ENCODE data around the gene HSPA12B.

The HSPA12B gene

DNA sequence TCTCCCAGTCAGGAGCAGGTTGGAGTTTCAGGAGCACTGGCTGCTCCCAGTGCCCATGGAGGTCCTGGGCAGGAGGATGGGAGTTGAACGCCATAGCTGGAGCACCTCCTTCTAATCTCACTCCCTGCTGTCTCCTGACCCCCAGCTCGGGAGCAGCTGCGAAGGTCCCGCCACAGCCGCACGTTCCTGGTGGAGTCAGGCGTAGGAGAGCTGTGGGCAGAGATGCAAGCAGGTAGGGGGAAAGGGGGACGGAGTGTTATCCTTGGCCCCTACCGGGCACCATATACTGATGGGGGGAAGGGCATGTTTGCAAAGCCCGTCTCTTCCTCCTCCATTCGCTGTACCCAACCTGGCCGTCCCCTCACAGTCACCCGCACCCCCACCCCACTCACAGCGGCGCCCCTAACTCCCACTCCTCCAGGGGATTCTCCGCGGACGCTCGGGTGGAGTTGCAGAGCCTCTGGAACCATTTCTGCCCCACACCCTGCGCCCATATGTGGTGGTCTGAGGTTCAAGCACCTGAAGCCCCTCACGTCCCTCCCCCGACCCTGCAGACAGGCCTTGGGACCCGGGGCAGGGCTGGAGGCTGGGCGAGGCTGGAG lies 16.7 kb downstream of the HSPA12B start:
- DNase-seq (ENCODE audit: low spot score) = no peak

- DNase-seq (ENCODE audit: low spot score) = peak; percentile 96
Measured at GRCh38 chr20:3749689-3750531, 17.4 kb downstream of the HSPA12B start.

DNA sequence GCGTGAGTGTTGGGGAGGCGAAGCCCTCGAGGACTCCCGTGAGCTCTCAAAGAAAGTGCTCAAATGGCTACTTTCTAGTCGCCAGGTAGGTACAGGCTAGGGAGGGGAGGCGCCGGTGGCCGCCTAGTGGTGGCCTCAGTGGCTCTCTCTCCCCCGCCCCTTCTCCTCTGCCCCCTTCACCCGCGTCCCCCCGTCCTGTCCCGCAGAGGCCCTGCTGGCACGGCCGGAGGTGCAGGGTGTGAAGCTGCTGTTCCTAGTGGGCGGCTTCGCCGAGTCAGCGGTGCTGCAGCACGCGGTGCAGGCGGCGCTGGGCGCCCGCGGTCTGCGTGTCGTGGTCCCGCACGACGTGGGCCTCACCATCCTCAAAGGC lies 18.8 kb downstream of the HSPA12B start:
- no peak for DNase-seq (ENCODE audit: low spot score)

- DNase-seq (ENCODE audit: low spot score) = no peak
Measured at GRCh38 chr20:3751675-3752385, 19.3 kb downstream of the HSPA12B start.

DNA sequence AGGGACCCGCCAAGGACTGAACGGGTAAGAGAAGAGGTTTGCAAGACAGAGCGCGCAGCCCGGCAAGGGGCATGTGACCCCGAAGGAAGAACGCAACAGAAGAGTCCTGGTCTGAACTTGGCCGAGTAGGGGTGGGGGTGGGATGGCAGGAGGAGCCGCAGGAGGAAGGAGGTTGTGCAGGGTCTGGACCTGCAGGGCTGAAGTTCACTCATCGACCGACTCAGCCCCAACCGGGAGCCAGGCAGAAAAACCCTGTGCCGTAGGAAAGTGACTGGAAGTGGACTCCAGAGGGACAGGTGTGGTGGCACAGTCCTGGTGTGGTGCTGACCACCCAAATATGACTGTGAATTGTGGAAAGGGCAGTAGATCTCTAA lies 19.9 kb downstream of the HSPA12B start:
- DNase-seq (ENCODE audit: low spot score) = no peak

- peak; percentile 97 for DNase-seq (ENCODE audit: low spot score)
Measured at GRCh38 chr20:3753098-3753497, 20.6 kb downstream of the HSPA12B start.

DNA sequence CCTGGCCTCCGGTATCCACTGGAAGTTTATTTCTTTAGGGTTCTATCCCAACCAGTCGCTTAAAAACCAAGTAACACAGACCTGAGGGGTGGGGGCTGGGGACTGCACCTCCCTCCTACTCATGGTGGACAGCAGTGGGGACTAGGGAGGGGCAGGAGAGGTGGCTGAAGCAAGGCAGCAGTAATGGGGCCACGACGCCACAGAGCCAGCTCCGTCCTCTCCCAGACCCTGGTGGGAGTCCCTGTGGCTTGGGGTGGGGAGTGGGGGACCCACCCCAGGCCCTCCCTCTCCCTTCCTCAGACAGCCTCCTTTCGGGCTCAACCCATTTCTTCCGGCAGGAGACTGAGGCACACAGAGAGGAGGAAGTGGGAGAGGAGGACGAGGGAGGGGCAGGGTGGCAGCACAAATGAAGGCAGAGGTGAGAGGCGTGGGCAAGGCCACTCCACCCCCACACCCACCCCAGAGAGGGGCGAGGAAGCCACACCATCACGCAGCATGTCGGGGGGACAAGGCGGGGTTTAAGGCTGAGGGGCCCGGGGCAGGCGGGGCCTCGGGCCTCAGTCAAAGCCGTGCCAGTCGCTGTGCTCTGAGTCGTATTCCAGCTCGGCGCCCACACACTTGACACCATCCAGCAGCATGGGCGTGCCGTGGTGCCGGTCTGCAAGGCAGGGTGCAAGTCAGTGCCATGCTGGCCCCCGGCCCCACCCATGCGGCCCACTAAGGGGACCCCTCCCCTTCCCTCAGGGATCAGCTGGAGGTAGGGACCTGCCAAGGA lies 21.2 kb downstream of the HSPA12B start:
- DNase-seq (ENCODE audit: low spot score) = no peak

- DNase-seq (ENCODE audit: low spot score) = no peak
Measured at GRCh38 chr20:3754276-3754630, 21.8 kb downstream of the HSPA12B start.

DNA sequence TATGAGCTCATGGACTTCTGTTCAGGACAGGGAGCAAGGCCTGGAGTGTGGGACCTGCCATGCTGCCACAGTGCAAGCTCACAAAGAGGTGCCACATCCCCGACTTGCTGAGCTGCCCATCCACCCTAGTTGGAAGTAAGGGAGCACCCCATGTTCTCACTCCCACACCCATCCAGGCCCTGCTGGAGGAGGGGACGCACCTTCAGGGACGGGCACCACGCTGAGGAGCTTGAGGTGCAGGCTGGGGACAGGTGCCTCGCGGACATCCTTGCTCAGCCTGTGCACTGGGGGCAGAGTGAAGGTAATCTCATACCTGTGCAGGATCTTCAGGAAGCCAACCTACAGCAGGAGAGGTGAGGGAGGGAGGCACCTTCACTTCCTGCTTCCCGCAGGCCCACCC lies 22.8 kb downstream of the HSPA12B start:
- DNase-seq (ENCODE audit: low spot score) = no peak

DNA sequence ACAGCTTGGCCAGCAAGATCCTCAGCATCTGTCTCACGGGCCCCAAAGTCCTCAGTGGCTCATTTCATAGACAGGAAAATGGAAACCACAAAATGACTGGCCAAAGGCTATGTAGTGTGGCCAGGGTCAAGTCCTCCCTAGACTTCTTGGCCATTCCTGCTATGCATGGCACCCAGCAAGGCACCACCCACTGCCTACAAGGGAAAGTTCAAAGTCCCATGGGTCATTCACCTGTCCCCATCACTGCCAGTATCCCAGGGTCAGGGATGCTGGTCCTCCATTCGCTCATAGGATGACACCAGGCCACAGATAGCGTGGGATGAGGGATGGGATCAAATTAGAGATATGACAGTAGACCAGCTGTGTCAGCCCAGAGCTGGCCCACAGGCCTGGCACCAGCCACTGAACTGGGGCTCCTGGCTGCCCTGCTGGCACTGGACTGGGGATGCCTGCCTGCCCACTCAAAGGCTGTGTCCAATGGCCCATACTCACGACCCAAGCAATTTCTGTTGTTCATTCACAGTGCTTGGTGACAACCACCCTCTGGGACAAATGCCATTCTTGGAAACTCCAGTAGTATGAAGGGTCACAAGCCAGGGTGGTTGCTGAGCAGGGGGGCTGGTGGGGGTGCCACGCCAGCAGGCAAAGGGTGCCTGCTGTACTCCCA lies 23.5 kb downstream of the HSPA12B start:
- DNase-seq (ENCODE audit: low spot score) = no peak

GRCh38 chr20:3757268-3757667 lies 24.8 kb downstream of the HSPA12B start:
- no peak for DNase-seq (ENCODE audit: low spot score)

GRCh38 chr20:3758566-3758965 lies 26.1 kb downstream of the HSPA12B start:
- no peak for DNase-seq (ENCODE audit: low spot score)

- no peak for DNase-seq (ENCODE audit: low spot score)
Measured at GRCh38 chr20:3759316-3759823, 26.9 kb downstream of the HSPA12B start.

DNA sequence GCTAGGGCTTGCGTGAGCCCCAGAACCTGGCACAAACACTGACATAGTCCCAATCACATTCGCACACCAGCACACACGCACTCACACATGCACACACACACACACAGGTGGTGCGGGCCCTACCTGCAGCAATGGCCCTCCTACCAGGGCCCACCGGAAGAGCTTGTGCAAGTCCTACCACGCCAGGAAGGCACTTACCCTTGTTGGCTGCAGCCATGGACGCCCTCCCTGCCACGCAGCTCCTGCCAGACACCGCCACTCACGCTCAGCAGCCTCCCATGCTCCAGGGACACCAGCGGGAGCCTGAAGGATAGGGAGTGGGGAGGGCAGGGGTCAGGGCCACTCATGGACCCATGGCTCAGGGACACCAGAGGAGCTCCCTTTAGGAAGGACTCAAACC lies 27.4 kb downstream of the HSPA12B start:
- no peak for DNase-seq (ENCODE audit: low spot score)

GRCh38 chr20:3760655-3761348 lies 28.3 kb downstream of the HSPA12B start:
- no peak for DNase-seq (ENCODE audit: low spot score)

DNA sequence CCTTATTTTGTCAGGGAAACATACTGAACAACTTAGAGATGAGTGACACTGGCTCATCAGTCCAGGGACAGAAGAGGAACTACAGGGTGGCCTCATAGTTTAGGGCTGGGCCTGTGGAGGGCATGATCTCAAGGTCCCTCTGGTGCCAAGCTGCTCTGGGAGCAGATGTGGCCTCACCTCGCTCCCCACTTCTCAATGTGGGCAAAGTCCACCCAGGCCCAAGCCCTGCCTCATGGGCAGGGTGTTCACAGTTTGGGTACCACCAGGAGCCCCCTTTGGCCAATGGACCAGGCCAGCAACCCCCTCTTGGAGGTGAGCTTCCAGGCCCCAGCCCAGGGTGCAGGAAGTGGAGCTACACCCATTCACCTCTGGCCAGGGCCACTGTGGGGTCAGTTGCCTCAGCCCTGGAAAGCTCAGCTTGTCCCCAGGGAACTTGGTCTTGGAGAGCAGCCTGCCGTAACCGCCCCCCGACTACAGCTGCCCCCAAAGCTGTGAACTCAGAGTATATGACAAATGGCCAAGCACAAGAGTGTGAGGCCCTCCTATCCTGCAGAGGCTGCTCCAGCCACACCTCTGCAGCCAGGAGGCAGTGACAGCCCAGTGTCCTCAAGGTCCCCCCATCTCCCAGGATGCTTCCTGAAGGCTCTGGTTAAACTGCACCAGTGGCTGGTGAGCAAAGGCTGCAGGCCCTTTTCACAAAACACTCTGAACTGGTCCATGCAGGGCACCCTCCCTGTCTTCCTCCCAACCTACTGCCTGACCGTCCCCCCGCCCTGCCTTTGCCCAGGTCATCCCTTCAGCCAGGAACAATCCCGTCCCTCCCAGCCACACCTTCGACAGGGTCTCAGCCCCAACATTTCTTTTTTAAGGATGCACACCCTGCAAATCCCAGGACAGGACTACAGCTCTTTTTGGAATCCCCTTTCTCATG lies 31.5 kb downstream of the HSPA12B start:
- DNase-seq (ENCODE audit: low spot score) = no peak

DNA sequence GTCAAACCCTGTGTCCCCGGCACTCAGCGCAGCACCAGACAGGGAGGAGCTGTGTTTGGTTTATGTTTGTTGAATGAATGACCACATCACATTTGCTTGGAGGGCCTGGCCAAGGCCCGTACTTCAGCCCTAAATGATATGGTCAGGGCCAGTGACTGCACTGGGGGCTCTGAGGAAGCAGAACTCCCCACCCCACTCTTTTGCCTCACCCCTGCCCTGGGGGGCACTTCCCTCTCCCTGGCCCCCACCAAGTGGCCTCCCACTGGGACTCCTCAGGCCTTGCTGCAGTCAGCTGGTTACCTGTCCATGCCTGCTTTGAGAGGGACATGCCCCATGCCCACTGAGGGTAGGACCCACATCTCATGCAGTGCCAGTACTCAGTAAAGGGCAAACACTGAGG lies 32.2 kb downstream of the HSPA12B start:
- DNase-seq (ENCODE audit: low spot score) = no peak

DNA sequence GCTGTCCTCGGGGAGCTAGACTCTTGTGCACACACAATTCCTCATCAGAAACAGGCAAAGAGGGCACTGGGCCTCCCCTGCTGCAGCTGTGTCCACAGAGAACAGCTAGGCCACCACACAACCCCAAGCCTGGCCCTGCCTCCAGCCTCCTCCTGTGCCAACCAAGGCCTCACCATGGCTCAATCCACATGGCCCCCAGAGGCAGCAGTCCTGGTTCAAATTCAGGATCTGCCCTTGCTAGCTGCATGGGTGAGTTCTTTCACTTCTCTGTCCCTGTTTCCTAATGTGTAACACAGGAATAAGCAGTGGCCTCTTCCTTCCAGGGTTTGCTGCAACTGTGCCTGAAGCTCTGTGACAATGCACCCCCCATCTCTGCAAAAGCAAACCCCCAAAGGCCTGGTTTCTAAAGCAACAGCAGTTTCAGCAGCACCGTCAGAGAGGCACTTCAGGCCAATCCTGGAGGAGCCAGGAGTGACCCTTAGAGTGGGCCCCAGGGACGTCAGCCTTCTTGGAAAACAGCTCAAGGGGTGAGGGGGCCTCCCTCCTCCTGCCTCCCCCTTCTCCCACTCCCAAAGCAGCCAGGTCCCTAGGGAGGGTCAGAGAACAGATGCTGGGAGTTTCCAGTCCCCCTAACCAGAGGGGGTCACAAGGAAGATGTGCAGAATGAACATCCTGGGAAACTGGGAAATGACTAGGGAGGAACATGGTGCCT lies 32.8 kb downstream of the HSPA12B start:
- DNase-seq (ENCODE audit: low spot score) = no peak

DNA sequence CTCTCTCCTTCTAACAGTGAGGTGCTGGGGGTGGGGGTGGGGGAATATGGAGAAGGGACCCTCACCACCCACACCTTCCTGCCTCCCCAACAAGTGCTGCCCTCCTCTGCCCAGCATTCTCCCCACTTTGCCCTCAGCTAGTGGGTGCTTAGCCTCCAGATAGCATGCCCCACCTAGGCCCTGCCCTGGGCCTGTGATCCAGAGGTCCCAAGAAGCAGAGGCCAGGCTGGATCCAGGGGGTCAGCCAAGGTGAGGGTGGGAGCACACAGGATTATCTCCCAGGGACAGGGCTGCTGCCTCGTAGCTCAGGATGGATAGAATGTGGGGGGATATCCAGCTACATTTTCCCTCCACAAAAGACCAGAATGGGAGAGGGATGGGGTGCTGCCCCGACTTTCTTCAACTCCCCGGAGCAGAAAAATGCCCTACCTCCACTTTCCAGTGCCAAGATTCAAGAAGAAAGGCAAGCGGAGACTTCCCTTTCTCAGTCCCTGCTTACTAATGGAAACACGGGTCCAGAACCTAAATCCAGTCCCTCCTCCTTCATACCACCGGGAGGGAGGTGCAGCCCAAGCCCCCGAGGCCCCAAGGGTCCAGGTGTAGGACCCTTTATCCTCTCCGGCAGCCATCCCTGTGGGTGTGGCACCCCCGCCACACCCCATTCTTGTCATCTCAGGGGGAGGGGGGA lies 34.1 kb downstream of the HSPA12B start:
- DNase-seq (ENCODE audit: low spot score) = no peak

All from HuH-7.5 (cell line).